H9 (cell line): ENCODE results near the gene GRIN2A. TPM values are rescaled to one million over a fixed set of nuclear protein-coding genes. Genes with fewer than 3 reads are reported as not detected.

Experiments
- DNase-seq: peaks from one replicate; pipeline ENCODE4 v3.0.0-alpha.2; 2017
- H2AFZ ChIP-seq: one replicate; pipeline ENCODE4 v1.6.1; 2013; ENCODE audit warnings: mild to moderate bottlenecking, low read length, control low read depth, moderate library complexity
- H2AK5ac ChIP-seq: 2 replicates; pipeline ENCODE4 v1.6.1; 2013; ENCODE audit warnings: low read length, control low read depth, mixed read lengths; ENCODE audit not compliant: insufficient read length
- H2BK120ac ChIP-seq: one replicate; pipeline ENCODE4 v1.6.1; 2013; ENCODE audit warnings: low read depth, mild to moderate bottlenecking, low read length, control low read depth, inconsistent platforms; ENCODE audit not compliant: poor library complexity, severe bottlenecking
- H2BK12ac ChIP-seq: 2 replicates; pipeline ENCODE4 v1.6.1; 2013; ENCODE audit warnings: low read length, control low read depth, mixed read lengths, low read depth; ENCODE audit not compliant: insufficient read length
- H2BK15ac ChIP-seq: 2 replicates; pipeline ENCODE4 v1.6.1; 2013; ENCODE audit warnings: low read depth, low read length, control low read depth
- H2BK20ac ChIP-seq: one replicate; pipeline ENCODE4 v1.6.1; 2013; ENCODE audit warnings: low read depth, mild to moderate bottlenecking, low read length, control low read depth, inconsistent platforms; ENCODE audit not compliant: poor library complexity, severe bottlenecking
- H2BK5ac ChIP-seq: 2 replicates; pipeline ENCODE4 v1.6.1; 2013; ENCODE audit warnings: low read length, control low read depth, mixed read lengths; ENCODE audit not compliant: insufficient read length
- H3K14ac ChIP-seq: 2 replicates; pipeline ENCODE4 v1.6.1; 2013; ENCODE audit warnings: low read length, control low read depth; ENCODE audit not compliant: insufficient read depth
- H3K18ac ChIP-seq: 2 replicates; pipeline ENCODE4 v1.6.1; 2013; ENCODE audit warnings: low read depth, mild to moderate bottlenecking, mixed read lengths, low read length, control low read depth; ENCODE audit not compliant: insufficient read length
- H3K23ac ChIP-seq: 2 replicates; pipeline ENCODE4 v1.6.1; 2013; ENCODE audit warnings: low read length, control low read depth, mixed read lengths, low read depth; ENCODE audit not compliant: insufficient read length
- H3K23me2 ChIP-seq: 2 replicates; pipeline ENCODE4 v1.6.1; 2013; ENCODE audit warnings: low read depth, mild to moderate bottlenecking, mixed read lengths, low read length, control low read depth; ENCODE audit not compliant: insufficient read length, poor library complexity, severe bottlenecking
- H3K27ac ChIP-seq: 2 replicates; pipeline ENCODE4 v1.5.1; 2013; ENCODE audit warnings: low read length, control low read depth, mixed read lengths, low read depth; ENCODE audit not compliant: insufficient read length
- H3K27me3 ChIP-seq: 2 replicates; pipeline ENCODE4 v1.6.1; 2013; ENCODE audit warnings: low read length, control low read depth, inconsistent platforms; ENCODE audit not compliant: insufficient read depth
- H3K4ac ChIP-seq: 2 replicates; pipeline ENCODE4 v1.6.1; 2013; ENCODE audit warnings: low read depth, mild to moderate bottlenecking, control low read depth, inconsistent platforms, low read length, moderate library complexity
- H3K4me1 ChIP-seq: 2 replicates; pipeline ENCODE4 v1.6.1; 2013; ENCODE audit warnings: low read length, control low read depth, inconsistent platforms; ENCODE audit not compliant: insufficient read depth
- H3K4me2 ChIP-seq: 2 replicates; pipeline ENCODE4 v1.6.1; 2013; ENCODE audit warnings: low read length, control low read depth, mixed read lengths; ENCODE audit not compliant: insufficient read length, insufficient read depth
- H3K56ac ChIP-seq: 2 replicates; pipeline ENCODE4 v1.6.1; 2013; ENCODE audit warnings: low read depth, mild to moderate bottlenecking, mixed read lengths, low read length, control low read depth; ENCODE audit not compliant: insufficient read length
- H3K79me1 ChIP-seq: 2 replicates; pipeline ENCODE4 v1.6.1; 2013; ENCODE audit warnings: low read depth, mild to moderate bottlenecking, moderate library complexity, low read length, control low read depth, inconsistent platforms; ENCODE audit not compliant: insufficient read depth, poor library complexity, severe bottlenecking
- H3K79me2 ChIP-seq: 2 replicates; pipeline ENCODE4 v1.6.1; 2013; ENCODE audit warnings: low read length, control low read depth, inconsistent platforms; ENCODE audit not compliant: insufficient read depth
- H3K9ac ChIP-seq: 2 replicates; pipeline ENCODE4 v1.6.1; 2013; ENCODE audit warnings: low read length, control low read depth, mixed read lengths; ENCODE audit not compliant: insufficient read length; ENCODE audit errors: extremely low read depth
- H3K9me3 ChIP-seq: one replicate; pipeline ENCODE4 v1.6.1; 2013; ENCODE audit warnings: low read depth, low read length, inconsistent platforms; ENCODE audit not compliant: control insufficient read depth
- H3T11ph ChIP-seq: one replicate; pipeline ENCODE4 v1.6.1; 2013; ENCODE audit warnings: mild to moderate bottlenecking, low read length, control low read depth, inconsistent platforms
- H4K20me1 ChIP-seq: one replicate; pipeline ENCODE4 v1.6.1; 2013; ENCODE audit not compliant: control insufficient read depth, insufficient read length, insufficient read depth
- H4K5ac ChIP-seq: 2 replicates; pipeline ENCODE4 v1.6.1; 2013; ENCODE audit warnings: low read depth, mild to moderate bottlenecking, mixed read lengths, low read length, control low read depth; ENCODE audit not compliant: insufficient read length
- H4K8ac ChIP-seq: replicated peaks from 2 replicates; pipeline ENCODE4 v1.6.1; 2013; ENCODE audit warnings: low read length, control low read depth, mixed read lengths, low read depth; ENCODE audit not compliant: insufficient read length
- H4K91ac ChIP-seq: 2 replicates; pipeline ENCODE4 v1.6.1; 2013; ENCODE audit warnings: low read depth, mild to moderate bottlenecking, moderate library complexity, mixed read lengths, low read length, control low read depth; ENCODE audit not compliant: insufficient read length
- H3K27ac Mint-ChIP-seq, 3 experiments: 2 replicates in 2 of 3; 3 replicates in 1 of 3; pipeline ENCODE4 v1.8.0; 2020 to 2021; ENCODE audit warnings: mixed read lengths in 3 of 3, mild to moderate bottlenecking in 1 of 3, moderate library complexity in 1 of 3
- H3K27me3 Mint-ChIP-seq: 2 replicates; pipeline ENCODE4 v1.8.0; 2021; ENCODE audit warnings: low read depth, mild to moderate bottlenecking, moderate library complexity, mixed read lengths
- H3K36me3 Mint-ChIP-seq, 3 experiments: 2 replicates in 2 of 3; 3 replicates in 1 of 3; pipeline ENCODE4 v1.8.0; 2020 to 2021; ENCODE audit warnings: low read depth in 3 of 3, mixed read lengths in 3 of 3; ENCODE audit not compliant: insufficient read depth in 1 of 3
- H3K4me1 Mint-ChIP-seq, 2 experiments: 2 replicates each; pipeline ENCODE4 v1.8.0; 2020; ENCODE audit warnings: mixed read lengths in 2 of 2
- H3K4me3 Mint-ChIP-seq, 2 experiments: 2 replicates in 1 of 2; 3 replicates in 1 of 2; pipeline ENCODE4 v1.8.0; 2020 to 2021; ENCODE audit warnings: mild to moderate bottlenecking in 2 of 2, mixed read lengths in 2 of 2, moderate library complexity in 1 of 2
- H3K9me3 Mint-ChIP-seq, 2 experiments: 2 replicates in 1 of 2; 3 replicates in 1 of 2; pipeline ENCODE4 v1.8.0; 2020; ENCODE audit warnings: mild to moderate bottlenecking in 2 of 2, mixed read lengths in 2 of 2, moderate library complexity in 1 of 2
- CTCF ChIP-seq: fragments of 200-600 bp; sonication (generic); conservative IDR thresholded peaks from 3 replicates; pipeline ENCODE4 v1.8.0; 2021; ENCODE audit warnings: antibody characterized with exemption, mild to moderate bottlenecking
- WGBS: extraction: QIAGEN DNeasy Blood & Tissue Kit; methylation state at CpG from one replicate; pipeline ENCODE4 v1.1.7; 2013; ENCODE audit warnings: missing lambda C conversion rate, low lambda C conversion rate, mixed read lengths; ENCODE audit not compliant: insufficient read length; ENCODE audit errors: extremely low coverage; 5-methylcytosine and 5-hydroxymethylcytosine counted together
- total RNA-seq: library from RNA; stranded (reverse); gene quantifications from 2 replicates; pipeline ENCODE4 v1.2.1, GENCODE V29; 2021

Gene GRIN2A
- total RNA-seq, 1 experiment from 2014 or later, result 1.5 TPM

DNA sequence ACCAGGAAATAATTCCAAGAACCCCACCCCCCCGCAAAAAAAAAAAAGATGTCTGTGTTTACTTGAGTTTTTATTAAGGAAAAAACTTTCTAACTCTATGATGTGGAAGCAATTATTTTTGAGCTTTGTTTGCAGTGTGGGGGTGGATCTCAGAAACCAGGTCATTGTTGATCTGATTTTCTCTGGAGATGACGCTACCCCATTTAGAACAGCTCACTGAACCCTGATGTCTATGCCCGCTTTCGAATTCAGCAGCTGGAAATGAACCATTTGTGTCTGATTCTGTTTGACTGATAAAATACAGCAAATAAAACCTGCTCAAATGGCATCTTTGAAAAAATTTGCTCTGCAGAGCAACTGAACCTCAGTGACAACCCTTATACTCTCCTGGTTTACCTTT lies 368.6 kb downstream of the GRIN2A start:
- no peak overlapping the region for H4K8ac ChIP-seq
- no peak overlapping the region for H2BK20ac ChIP-seq
- no peak for TF ChIP-seq CTCF
- no peaks in the 10 kb centered on the region for H3K27me3 Mint-ChIP-seq
- H2AK5ac ChIP-seq, result no peak overlapping the region
- H3K4ac ChIP-seq, result no peak overlapping the region
- no CpG with 5 or more reads among the region's 4 CpGs for WGBS
- H3K79me2 ChIP-seq, result no peaks in the 10 kb centered on the region
- H4K5ac ChIP-seq, result no peak overlapping the region
- H3K9ac ChIP-seq, result no peak overlapping the region
- no peaks in the 10 kb centered on the region for H3K79me1 ChIP-seq
- no peak overlapping the region for H4K91ac ChIP-seq
- H3K14ac ChIP-seq, result no peak overlapping the region
- peaks cover 0 to 3% of the 10 kb centered on the region in 2 experiments; a peak in 1 of 5 replicates for H3K9me3 Mint-ChIP-seq
- H3K4me3 Mint-ChIP-seq, result no peak overlapping the region
- no peak overlapping the region for H3T11ph ChIP-seq
- no peak overlapping the region for H3K23ac ChIP-seq
- DNase-seq, result no peak
- no peaks in the 10 kb centered on the region for H3K9me3 ChIP-seq
- no peak overlapping the region for H2BK5ac ChIP-seq
- no peaks in the 10 kb centered on the region for H3K27me3 ChIP-seq
- H3K56ac ChIP-seq, result no peak overlapping the region
- H3K23me2 ChIP-seq, result no peaks in the 10 kb centered on the region
- no peak overlapping the region for H3K27ac Mint-ChIP-seq
- H3K4me1 ChIP-seq, result peaks cover 16% of the 10 kb centered on the region
- no peak overlapping the region for H2AFZ ChIP-seq
- no peak overlapping the region for H2BK12ac ChIP-seq
- H2BK120ac ChIP-seq, result no peak overlapping the region
- H3K4me2 ChIP-seq, result no peak overlapping the region
- no peak overlapping the region for H3K18ac ChIP-seq
- H3K4me1 Mint-ChIP-seq, result peaks cover 55 to 58% of the 10 kb centered on the region in 2 experiments
- no peak overlapping the region for H2BK15ac ChIP-seq
- H3K27ac ChIP-seq, result no peak overlapping the region
- peaks cover 2% of the 10 kb centered on the region for H4K20me1 ChIP-seq
- no peaks in the 10 kb centered on the region; a peak in 2 of 7 replicates for H3K36me3 Mint-ChIP-seq
